Measurements from ENCODE around the gene PDCL3.

DNA sequence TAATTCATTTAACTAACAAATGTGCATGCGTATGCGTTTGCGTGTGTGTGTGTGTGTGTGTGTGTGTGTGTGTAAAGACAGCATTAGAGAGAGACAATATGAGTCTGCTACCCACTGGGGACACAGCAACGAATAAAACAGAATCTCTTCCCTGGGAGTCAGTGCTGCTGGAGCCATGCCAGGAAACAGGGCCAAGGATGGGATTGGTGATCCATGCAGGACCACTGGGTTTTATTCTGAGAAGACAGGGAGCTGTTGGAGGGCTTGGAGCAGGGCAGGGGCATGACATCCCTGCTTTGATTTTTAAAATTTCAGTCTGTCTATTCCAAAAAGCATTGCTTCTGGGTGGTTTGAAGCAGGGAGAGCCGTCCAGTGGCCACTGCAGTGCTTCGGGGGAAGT lies 62.9 kb downstream of the PDCL3 start:
- TF ChIP-seq POLR2AphosphoS5 (IDR thresholded peaks at IDR 0.05; ENCODE audit: low read depth) (no peak), EZH2phosphoT487 (IDR thresholded peaks at IDR 0.05; ENCODE audit: unreplicated experiment) (no peak), EZH2 (IDR thresholded peaks at IDR 0.05; ENCODE audit: low read depth, unreplicated experiment) (no peak), CREB1 (CRISPR knock-in tag; IDR thresholded peaks at IDR 0.05; ENCODE audit: low read depth) (no peak), JUNB (IDR thresholded peaks at IDR 0.05; ENCODE audit: unreplicated experiment) (no peak), ZNF114 (CRISPR knock-in tag; IDR thresholded peaks at IDR 0.05) (no peak), STAT1 (IDR thresholded peaks at IDR 0.05; ENCODE audit: unreplicated experiment) (no peak), ZNF331 (CRISPR knock-in tag; IDR thresholded peaks at IDR 0.05; ENCODE audit: low read depth) (no peak)
- TF ChIP-seq, protein P1, sequence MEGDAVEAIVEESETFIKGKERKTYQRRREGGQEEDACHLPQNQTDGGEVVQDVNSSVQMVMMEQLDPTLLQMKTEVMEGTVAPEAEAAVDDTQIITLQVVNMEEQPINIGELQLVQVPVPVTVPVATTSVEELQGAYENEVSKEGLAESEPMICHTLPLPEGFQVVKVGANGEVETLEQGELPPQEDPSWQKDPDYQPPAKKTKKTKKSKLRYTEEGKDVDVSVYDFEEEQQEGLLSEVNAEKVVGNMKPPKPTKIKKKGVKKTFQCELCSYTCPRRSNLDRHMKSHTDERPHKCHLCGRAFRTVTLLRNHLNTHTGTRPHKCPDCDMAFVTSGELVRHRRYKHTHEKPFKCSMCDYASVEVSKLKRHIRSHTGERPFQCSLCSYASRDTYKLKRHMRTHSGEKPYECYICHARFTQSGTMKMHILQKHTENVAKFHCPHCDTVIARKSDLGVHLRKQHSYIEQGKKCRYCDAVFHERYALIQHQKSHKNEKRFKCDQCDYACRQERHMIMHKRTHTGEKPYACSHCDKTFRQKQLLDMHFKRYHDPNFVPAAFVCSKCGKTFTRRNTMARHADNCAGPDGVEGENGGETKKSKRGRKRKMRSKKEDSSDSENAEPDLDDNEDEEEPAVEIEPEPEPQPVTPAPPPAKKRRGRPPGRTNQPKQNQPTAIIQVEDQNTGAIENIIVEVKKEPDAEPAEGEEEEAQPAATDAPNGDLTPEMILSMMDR (conservative IDR thresholded peaks at IDR 0.05; ENCODE audit: low read depth in 2 of 2) = no peak
- TF ChIP-seq, protein P2, sequence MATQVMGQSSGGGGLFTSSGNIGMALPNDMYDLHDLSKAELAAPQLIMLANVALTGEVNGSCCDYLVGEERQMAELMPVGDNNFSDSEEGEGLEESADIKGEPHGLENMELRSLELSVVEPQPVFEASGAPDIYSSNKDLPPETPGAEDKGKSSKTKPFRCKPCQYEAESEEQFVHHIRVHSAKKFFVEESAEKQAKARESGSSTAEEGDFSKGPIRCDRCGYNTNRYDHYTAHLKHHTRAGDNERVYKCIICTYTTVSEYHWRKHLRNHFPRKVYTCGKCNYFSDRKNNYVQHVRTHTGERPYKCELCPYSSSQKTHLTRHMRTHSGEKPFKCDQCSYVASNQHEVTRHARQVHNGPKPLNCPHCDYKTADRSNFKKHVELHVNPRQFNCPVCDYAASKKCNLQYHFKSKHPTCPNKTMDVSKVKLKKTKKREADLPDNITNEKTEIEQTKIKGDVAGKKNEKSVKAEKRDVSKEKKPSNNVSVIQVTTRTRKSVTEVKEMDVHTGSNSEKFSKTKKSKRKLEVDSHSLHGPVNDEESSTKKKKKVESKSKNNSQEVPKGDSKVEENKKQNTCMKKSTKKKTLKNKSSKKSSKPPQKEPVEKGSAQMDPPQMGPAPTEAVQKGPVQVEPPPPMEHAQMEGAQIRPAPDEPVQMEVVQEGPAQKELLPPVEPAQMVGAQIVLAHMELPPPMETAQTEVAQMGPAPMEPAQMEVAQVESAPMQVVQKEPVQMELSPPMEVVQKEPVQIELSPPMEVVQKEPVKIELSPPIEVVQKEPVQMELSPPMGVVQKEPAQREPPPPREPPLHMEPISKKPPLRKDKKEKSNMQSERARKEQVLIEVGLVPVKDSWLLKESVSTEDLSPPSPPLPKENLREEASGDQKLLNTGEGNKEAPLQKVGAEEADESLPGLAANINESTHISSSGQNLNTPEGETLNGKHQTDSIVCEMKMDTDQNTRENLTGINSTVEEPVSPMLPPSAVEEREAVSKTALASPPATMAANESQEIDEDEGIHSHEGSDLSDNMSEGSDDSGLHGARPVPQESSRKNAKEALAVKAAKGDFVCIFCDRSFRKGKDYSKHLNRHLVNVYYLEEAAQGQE (IDR thresholded peaks at IDR 0.05; ENCODE audit: unreplicated experiment) = no peak
- TF ChIP-seq, protein P3, sequence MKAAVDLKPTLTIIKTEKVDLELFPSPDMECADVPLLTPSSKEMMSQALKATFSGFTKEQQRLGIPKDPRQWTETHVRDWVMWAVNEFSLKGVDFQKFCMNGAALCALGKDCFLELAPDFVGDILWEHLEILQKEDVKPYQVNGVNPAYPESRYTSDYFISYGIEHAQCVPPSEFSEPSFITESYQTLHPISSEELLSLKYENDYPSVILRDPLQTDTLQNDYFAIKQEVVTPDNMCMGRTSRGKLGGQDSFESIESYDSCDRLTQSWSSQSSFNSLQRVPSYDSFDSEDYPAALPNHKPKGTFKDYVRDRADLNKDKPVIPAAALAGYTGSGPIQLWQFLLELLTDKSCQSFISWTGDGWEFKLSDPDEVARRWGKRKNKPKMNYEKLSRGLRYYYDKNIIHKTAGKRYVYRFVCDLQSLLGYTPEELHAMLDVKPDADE (IDR thresholded peaks at IDR 0.05) = no peak
